ENCODE data around the gene FANCE. TPM values are rescaled to one million over a fixed set of nuclear protein-coding genes. Genes with fewer than 3 reads are reported as not detected.
A peak's percentile ranks its signal among the peaks of the same experiment; 100 is the strongest.

FANCE gene
- total RNA-seq, 8 experiments from 2014 or later: 5.3 to 19.7 (median 9.9) TPM

GRCh38 chr6:35499372-35499771 is 47.2 kb downstream of the FANCE start:
- no peak overlapping the region for H3K27ac ChIP-seq
- H3K4me3 ChIP-seq: no peak overlapping the region
- in situ Hi-C loops (cut with MboI; ENCODE audit: low pct_unique_long_range_greater_than_20kb in 2 of 9, low sequenced_read_pairs in 9 of 9, unreplicated experiment in 9 of 9): no loop called here
- peaks cover 11 to 29% of the 10 kb centered on the region in 2 donors for H3K4me1 ChIP-seq (replicated peaks in 1 of 2)
- 37 to 100% (median 88%) methylated on average over 2 to 4 of the region's 4 CpGs; no CpG with 5 or more reads in 4 of the 10 experiments for WGBS, 10 experiments
- no peak for ATAC-seq (replicated peaks in 6 of 8)

GRCh38 chr6:35500782-35501181 is 48.6 kb downstream of the FANCE start:
- ATAC-seq (replicated peaks in 6 of 8): peak in 6 of 8 experiments; percentile 27 to 68 (median 60)
- WGBS, 10 experiments: 33 to 100% (median 70%) methylated on average over 1 to 3 of the region's 6 CpGs; no CpG with 5 or more reads in 4 of the 10 experiments
- in situ Hi-C loops (cut with MboI; ENCODE audit: low pct_unique_long_range_greater_than_20kb in 2 of 9, low sequenced_read_pairs in 9 of 9, unreplicated experiment in 9 of 9): no loop called here
- Histone ChIP-seq H3K4me3 (no peak overlapping the region), H3K4me1 (replicated peaks in 1 of 2) (peaks cover 8 to 19% of the 10 kb centered on the region in 2 donors), H3K27ac (no peak overlapping the region)

- H3K4me3 ChIP-seq: no peak overlapping the region
- no peak overlapping the region for H3K27ac ChIP-seq
- in situ Hi-C loops (cut with MboI; ENCODE audit: low pct_unique_long_range_greater_than_20kb in 2 of 9, low sequenced_read_pairs in 9 of 9, unreplicated experiment in 9 of 9): no loop called here
- WGBS, 10 experiments: 60 to 100% (median 92%) methylated on average over 2 of the region's 2 CpGs; no CpG with 5 or more reads in 4 of the 10 experiments
- H3K4me1 ChIP-seq (replicated peaks in 1 of 2): peaks cover 8 to 16% of the 10 kb centered on the region in 2 donors
- no peak for ATAC-seq (replicated peaks in 6 of 8)
Observed at GRCh38 chr6:35501784-35502183, 49.6 kb downstream of the FANCE start.

- WGBS, 10 experiments: 30 to 80% (median 60%) methylated on average over 1 to 4 of the region's 15 CpGs; no CpG with 5 or more reads in 7 of the 10 experiments
- Histone ChIP-seq H3K4me1 (replicated peaks in 1 of 2) (peaks cover 8% of the 10 kb centered on the region in 2 donors), H3K4me3 (no peak overlapping the region), H3K27ac (no peak overlapping the region)
- ATAC-seq (replicated peaks in 6 of 8): no peak
- in situ Hi-C loops (cut with MboI; ENCODE audit: low pct_unique_long_range_greater_than_20kb in 2 of 9, low sequenced_read_pairs in 9 of 9, unreplicated experiment in 9 of 9): no loop called here
Observed at GRCh38 chr6:35503534-35503933, 51.4 kb downstream of the FANCE start.

- in situ Hi-C loops (cut with MboI; ENCODE audit: low pct_unique_long_range_greater_than_20kb in 2 of 9, low sequenced_read_pairs in 9 of 9, unreplicated experiment in 9 of 9): no loop called here
- peak in 2 of 8 experiments; percentile 15 to 56 for ATAC-seq (replicated peaks in 6 of 8)
- H3K4me1 ChIP-seq (replicated peaks in 1 of 2): peaks cover 5% of the 10 kb centered on the region in 2 donors
- no peak overlapping the region for H3K4me3 ChIP-seq
- 53 to 87% (median 70%) methylated on average over 3 to 4 of the region's 21 CpGs; no CpG with 5 or more reads in 7 of the 10 experiments for WGBS, 10 experiments
- no peak overlapping the region for H3K27ac ChIP-seq
Observed at GRCh38 chr6:35505999-35506412, 53.9 kb downstream of the FANCE start.

GRCh38 chr6:35506536-35506935 is 54.4 kb downstream of the FANCE start:
- no peak overlapping the region for H3K27ac ChIP-seq
- 80 to 100% (median 96%) methylated on average over 1 to 3 of the region's 3 CpGs; no CpG with 5 or more reads in 2 of the 10 experiments for WGBS, 10 experiments
- no peak for ATAC-seq (replicated peaks in 6 of 8)
- peaks cover 3 to 6% of the 10 kb centered on the region in 2 donors for H3K4me1 ChIP-seq (replicated peaks in 1 of 2)
- in situ Hi-C loops (cut with MboI; ENCODE audit: low pct_unique_long_range_greater_than_20kb in 2 of 9, low sequenced_read_pairs in 9 of 9, unreplicated experiment in 9 of 9): no loop called here
- no peak overlapping the region for H3K4me3 ChIP-seq

- ATAC-seq (replicated peaks in 6 of 8): no peak
- in situ Hi-C loops (cut with MboI; ENCODE audit: low pct_unique_long_range_greater_than_20kb in 2 of 9, low sequenced_read_pairs in 9 of 9, unreplicated experiment in 9 of 9): no loop called here
- Histone ChIP-seq H3K4me1 (replicated peaks in 1 of 2) (peaks cover 8 to 13% of the 10 kb centered on the region in 2 donors), H3K4me3 (no peak overlapping the region), H3K27ac (no peak overlapping the region)
- WGBS, 10 experiments: 28 to 100% (median 54%) methylated on average over 1 to 2 of the region's 2 CpGs; no CpG with 5 or more reads in 5 of the 10 experiments
Observed at GRCh38 chr6:35507221-35507620, 55.1 kb downstream of the FANCE start.

- in situ Hi-C loops (cut with MboI; ENCODE audit: low pct_unique_long_range_greater_than_20kb in 2 of 9, low sequenced_read_pairs in 9 of 9, unreplicated experiment in 9 of 9): no loop called here
- WGBS, 10 experiments: 0 to 92% (median 60%) methylated on average over 1 to 2 of the region's 2 CpGs; no CpG with 5 or more reads in 1 of the 10 experiments
- no peak overlapping the region for H3K27ac ChIP-seq
- H3K4me3 ChIP-seq: no peak overlapping the region
- peaks cover 9 to 13% of the 10 kb centered on the region in 2 donors for H3K4me1 ChIP-seq (replicated peaks in 1 of 2)
- peak in 1 of 8 experiments; percentile 39 for ATAC-seq (replicated peaks in 6 of 8)
Observed at GRCh38 chr6:35508027-35508426, 55.9 kb downstream of the FANCE start.

- ATAC-seq (replicated peaks in 6 of 8): peak in 2 of 8 experiments; percentile 10 to 31
- in situ Hi-C loops (cut with MboI; ENCODE audit: low pct_unique_long_range_greater_than_20kb in 2 of 9, low sequenced_read_pairs in 9 of 9, unreplicated experiment in 9 of 9): no loop called here
- Histone ChIP-seq H3K4me3 (no peak overlapping the region), H3K27ac (no peak overlapping the region), H3K4me1 (replicated peaks in 1 of 2) (peaks cover 9 to 13% of the 10 kb centered on the region in 2 donors)
- 20 to 100% (median 43%) methylated on average over 1 to 3 of the region's 5 CpGs; no CpG with 5 or more reads in 5 of the 10 experiments for WGBS, 10 experiments
Observed at GRCh38 chr6:35508542-35508941, 56.4 kb downstream of the FANCE start.

GRCh38 chr6:35510916-35511561 is 58.9 kb downstream of the FANCE start:
- 30 to 100% (median 57%) methylated on average over 1 to 2 of the region's 7 CpGs; no CpG with 5 or more reads in 5 of the 10 experiments for WGBS, 10 experiments
- Histone ChIP-seq H3K27ac (no peak overlapping the region), H3K4me3 (no peak overlapping the region)

GRCh38 chr6:35511562-35511941 is 59.4 kb downstream of the FANCE start:
- in situ Hi-C loops (cut with MboI; ENCODE audit: low pct_unique_long_range_greater_than_20kb in 2 of 9, low sequenced_read_pairs in 9 of 9, unreplicated experiment in 9 of 9): no loop called here
- ATAC-seq (replicated peaks in 6 of 8): peak in 3 of 8 experiments; percentile 15 to 27 (median 19)
- H3K4me1 ChIP-seq (replicated peaks in 1 of 2): peaks cover 9 to 13% of the 10 kb centered on the region in 2 donors
- 61% methylated on average over 6 of the region's 32 CpGs; no CpG with 5 or more reads in 9 of the 10 experiments for WGBS, 10 experiments
- no peak overlapping the region for H3K27ac ChIP-seq
- H3K4me3 ChIP-seq: no peak overlapping the region

More at GRCh38 chr6:35510916-35511561, 58.9 kb downstream of the FANCE start:
- in situ Hi-C loops (cut with MboI; ENCODE audit: low pct_unique_long_range_greater_than_20kb in 2 of 9, low sequenced_read_pairs in 9 of 9, unreplicated experiment in 9 of 9): no loop called here
- peaks cover 9 to 13% of the 10 kb centered on the region in 2 donors for H3K4me1 ChIP-seq (replicated peaks in 1 of 2)
- no peak for ATAC-seq (replicated peaks in 6 of 8)

- peak in 3 of 8 experiments; percentile 10 to 27 (median 17) for ATAC-seq (replicated peaks in 6 of 8)
- H3K4me1 ChIP-seq (replicated peaks in 1 of 2): peaks cover 9 to 13% of the 10 kb centered on the region in 2 donors
- WGBS, 10 experiments: no CpG with 5 or more reads among the region's 26 CpGs
- in situ Hi-C loops (cut with MboI; ENCODE audit: low pct_unique_long_range_greater_than_20kb in 2 of 9, low sequenced_read_pairs in 9 of 9, unreplicated experiment in 9 of 9): no loop called here
- H3K4me3 ChIP-seq: no peak overlapping the region
- no peak overlapping the region for H3K27ac ChIP-seq
Observed at GRCh38 chr6:35512006-35512405, 59.9 kb downstream of the FANCE start.

- no peak within 1 kb of the TSS for H3K27ac ChIP-seq
- no peak within 1 kb of the TSS for H3K4me3 ChIP-seq
- peaks cover 9 to 13% of the 10 kb centered on the region in 2 donors for H3K4me1 ChIP-seq (replicated peaks in 1 of 2)
- 50% methylated on average over 2 of the region's 10 CpGs; no CpG with 5 or more reads in 9 of the 10 experiments for WGBS, 10 experiments
- in situ Hi-C loops (cut with MboI; ENCODE audit: low pct_unique_long_range_greater_than_20kb in 2 of 9, low sequenced_read_pairs in 9 of 9, unreplicated experiment in 9 of 9): no loop called here
- ATAC-seq (replicated peaks in 6 of 8): no peak
Observed at GRCh38 chr6:35512740-35513139, 60.6 kb downstream of the FANCE start, which contains the start of gene TULP1. TULP1 (minus strand) TSS chr6:35512896; CDS start chr6:35512858, 38 bp downstream.

Data from motor neuron (in vitro differentiated cells).